Smooth muscle cell (in vitro differentiated cells): ENCODE results near the gene NQO1. TPM values are rescaled to one million over a fixed set of nuclear protein-coding genes. Genes with fewer than 3 reads are reported as not detected.

ENCODE experiments used
- DNase-seq: peaks from one replicate; lab custom pipeline; 2025; ENCODE audit not compliant: unreplicated experiment; lab: John Stamatoyannopoulos, UW
- H2AFZ ChIP-seq: fragments of 200-600 bp; sonication (generic); 2 replicates; pipeline ENCODE4 v1.6.0; 2016; ENCODE audit warnings: antibody characterized with exemption, low read depth, mild to moderate bottlenecking
- H3F3A ChIP-seq: fragments of 200-600 bp; sonication (generic); 2 replicates; pipeline ENCODE4 v1.6.0; 2017; ENCODE audit warnings: antibody characterized with exemption, low read depth
- H3K27ac ChIP-seq: fragments of 200-600 bp; sonication (generic); 2 replicates; pipeline ENCODE4 v1.5.1; 2016; ENCODE audit warnings: low read depth, mild to moderate bottlenecking
- H3K27me3 ChIP-seq: fragments of 200-600 bp; sonication (generic); 2 replicates; pipeline ENCODE4 v1.6.1; 2016; ENCODE audit warnings: low read depth, mild to moderate bottlenecking
- H3K36me3 ChIP-seq: fragments of 200-600 bp; sonication (generic); 2 replicates; pipeline ENCODE4 v1.5.1; 2016; ENCODE audit warnings: low read depth
- H3K4me1 ChIP-seq: fragments of 200-600 bp; sonication (generic); 2 replicates; pipeline ENCODE4 v1.5.1; 2016; ENCODE audit warnings: low read depth
- H3K4me2 ChIP-seq: fragments of 200-600 bp; sonication (generic); 2 replicates; pipeline ENCODE4 v1.6.0; 2016; ENCODE audit warnings: mild to moderate bottlenecking
- H3K4me3 ChIP-seq: fragments of 200-600 bp; sonication (generic); 2 replicates; pipeline ENCODE4 v1.5.1; 2016; ENCODE audit warnings: mild to moderate bottlenecking
- H3K79me2 ChIP-seq: fragments of 200-600 bp; sonication (generic); 2 replicates; pipeline ENCODE4 v1.6.0; 2016; ENCODE audit warnings: low read depth, mild to moderate bottlenecking
- H3K9ac ChIP-seq: fragments of 200-600 bp; sonication (generic); 2 replicates; pipeline ENCODE4 v1.6.0; 2016; ENCODE audit warnings: low read depth
- H3K9me3 ChIP-seq: fragments of 200-600 bp; sonication (generic); replicated peaks from 2 replicates; pipeline ENCODE4 v1.5.1; 2016; ENCODE audit warnings: low read depth
- H4K20me1 ChIP-seq: fragments of 200-600 bp; sonication (generic); 2 replicates; pipeline ENCODE4 v1.6.0; 2016; ENCODE audit warnings: low read depth
- WGBS: methylation state at CpG from one replicate; pipeline ENCODE4 v1.1.7; 2016; ENCODE audit warnings: low lambda C conversion rate; 5-methylcytosine and 5-hydroxymethylcytosine counted together
- polyA plus RNA-seq: library from polyadenylated mRNA; unstranded; fragments of >200 nt; fragmentation: Nextera tagmentation; extraction: Ambion mirVana; gene quantifications from 2 replicates; pipeline ENCODE4 v1.2.1, GENCODE V29; 2016
- total RNA-seq: library from RNA; depleted of rRNA; stranded (reverse); fragments of >200 nt; gene quantifications from 2 replicates; pipeline ENCODE4 v1.2.3, GENCODE V29; 2014
- TF ChIP-seq, protein P1 (sequence below): fragments of 200-600 bp; sonication (generic); IDR thresholded peaks from 2 replicates; pipeline ENCODE4 v1.5.1; 2017; ENCODE audit warnings: borderline replicate concordance, mild to moderate bottlenecking, antibody characterized with exemption; ENCODE audit not compliant: insufficient read depth, poor library complexity, severe bottlenecking

NQO1 gene
- total RNA-seq, result 109 and 121 TPM in 2 replicates
- polyA plus RNA-seq, result 129 and 175 TPM in 2 replicates

DNA sequence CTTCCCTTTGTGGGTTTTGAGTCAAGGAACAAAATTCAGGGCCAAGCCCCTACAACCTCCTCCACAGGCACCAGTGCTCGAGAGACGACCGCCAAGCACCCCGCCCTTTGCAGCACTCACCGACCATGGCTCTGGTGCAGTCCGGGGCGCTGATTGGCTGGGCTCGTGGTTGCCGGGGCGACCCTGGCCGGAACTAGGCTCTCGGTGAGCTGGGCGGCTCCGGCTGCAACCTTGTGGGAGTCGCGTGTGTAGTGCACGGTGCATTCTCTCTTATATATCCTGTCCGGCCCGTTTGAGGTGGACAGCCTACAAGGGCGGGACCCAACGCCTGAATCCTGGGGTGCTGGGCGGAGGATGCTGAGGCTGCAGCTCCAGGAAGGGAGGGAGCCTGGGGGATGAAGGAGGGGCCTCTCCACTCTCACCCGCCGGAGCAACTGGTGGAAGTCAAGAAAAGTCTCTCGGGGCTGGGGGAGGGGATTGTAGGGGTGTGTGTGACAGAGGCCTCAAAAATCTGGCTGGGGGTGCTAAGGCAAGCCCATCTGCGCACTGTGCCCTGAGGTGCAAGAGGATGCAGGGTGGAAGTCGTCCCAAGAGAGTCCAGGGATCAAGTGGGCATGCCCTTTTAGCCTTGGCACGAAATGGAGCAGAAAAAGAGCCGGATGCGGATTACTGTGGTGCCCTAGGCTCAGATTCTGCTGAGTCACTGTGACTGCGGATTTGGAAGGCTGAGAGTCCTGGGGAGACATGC is at the start of gene NQO1:
Gene NQO1 (minus strand): TSS at position 248 of the 748 bp plus-strand sequence. CDS start 121 bp downstream, at position 127.
- Histone ChIP-seq H2AFZ (peak within 1 kb of the TSS; percentile 40), H3K9ac (peak within 1 kb of the TSS; percentile 85), H4K20me1 (no peaks in the 10 kb centered on the region), H3K27me3 (no peaks in the 10 kb centered on the region), H3K36me3 (no peaks in the 10 kb centered on the region), H3K27ac (peak within 1 kb of the TSS; percentile 88), H3F3A (no peaks in the 10 kb centered on the region), H3K79me2 (peaks cover 18% of the 10 kb centered on the region), H3K4me2 (peak within 1 kb of the TSS; percentile 86), H3K4me3 (peak within 1 kb of the TSS; percentile 62), H3K4me1 (peaks cover 10% of the 10 kb centered on the region), H3K9me3 (no peaks in the 10 kb centered on the region)
- 1% methylated on average over 31 of the region's 31 CpGs for WGBS
- peak; percentile 78 for DNase-seq
- TF ChIP-seq, protein P1, sequence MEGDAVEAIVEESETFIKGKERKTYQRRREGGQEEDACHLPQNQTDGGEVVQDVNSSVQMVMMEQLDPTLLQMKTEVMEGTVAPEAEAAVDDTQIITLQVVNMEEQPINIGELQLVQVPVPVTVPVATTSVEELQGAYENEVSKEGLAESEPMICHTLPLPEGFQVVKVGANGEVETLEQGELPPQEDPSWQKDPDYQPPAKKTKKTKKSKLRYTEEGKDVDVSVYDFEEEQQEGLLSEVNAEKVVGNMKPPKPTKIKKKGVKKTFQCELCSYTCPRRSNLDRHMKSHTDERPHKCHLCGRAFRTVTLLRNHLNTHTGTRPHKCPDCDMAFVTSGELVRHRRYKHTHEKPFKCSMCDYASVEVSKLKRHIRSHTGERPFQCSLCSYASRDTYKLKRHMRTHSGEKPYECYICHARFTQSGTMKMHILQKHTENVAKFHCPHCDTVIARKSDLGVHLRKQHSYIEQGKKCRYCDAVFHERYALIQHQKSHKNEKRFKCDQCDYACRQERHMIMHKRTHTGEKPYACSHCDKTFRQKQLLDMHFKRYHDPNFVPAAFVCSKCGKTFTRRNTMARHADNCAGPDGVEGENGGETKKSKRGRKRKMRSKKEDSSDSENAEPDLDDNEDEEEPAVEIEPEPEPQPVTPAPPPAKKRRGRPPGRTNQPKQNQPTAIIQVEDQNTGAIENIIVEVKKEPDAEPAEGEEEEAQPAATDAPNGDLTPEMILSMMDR, result no peak

DNA sequence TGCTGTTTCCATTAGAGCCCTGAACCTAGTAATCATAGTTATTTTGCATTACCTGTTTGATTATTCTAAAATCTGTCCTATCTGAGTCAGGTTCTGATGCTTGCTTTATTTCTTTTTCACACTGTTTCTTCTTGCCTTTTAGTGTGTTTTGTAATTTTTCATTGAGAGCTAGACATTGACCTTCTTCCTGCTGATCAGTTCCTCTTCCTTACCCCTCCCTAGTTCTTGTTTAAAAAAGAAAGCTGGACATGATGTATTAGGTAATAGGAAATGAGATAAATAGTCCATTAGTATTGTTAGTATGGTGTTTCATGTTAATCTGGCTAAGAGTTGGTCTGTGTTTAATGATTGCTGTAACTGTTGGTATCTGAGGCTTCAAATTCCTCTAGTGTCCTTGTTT is 49.2 kb upstream of the NQO1 start:
- TF ChIP-seq, protein P1, result no peak
- no peak overlapping the region for H3K4me3 ChIP-seq
- no peaks in the 10 kb centered on the region for H3K9me3 ChIP-seq
- DNase-seq, result no peak
- H4K20me1 ChIP-seq, result peaks cover 24% of the 10 kb centered on the region
- H3K4me2 ChIP-seq, result no peak overlapping the region
- H3K79me2 ChIP-seq, result peaks cover 23% of the 10 kb centered on the region
- H3K27me3 ChIP-seq, result no peaks in the 10 kb centered on the region
- no peaks in the 10 kb centered on the region for H3K36me3 ChIP-seq
- no peaks in the 10 kb centered on the region for H3F3A ChIP-seq
- H3K27ac ChIP-seq, result no peak overlapping the region
- no peak overlapping the region for H2AFZ ChIP-seq
- H3K9ac ChIP-seq, result no peak overlapping the region
- H3K4me1 ChIP-seq, result no peaks in the 10 kb centered on the region

DNA sequence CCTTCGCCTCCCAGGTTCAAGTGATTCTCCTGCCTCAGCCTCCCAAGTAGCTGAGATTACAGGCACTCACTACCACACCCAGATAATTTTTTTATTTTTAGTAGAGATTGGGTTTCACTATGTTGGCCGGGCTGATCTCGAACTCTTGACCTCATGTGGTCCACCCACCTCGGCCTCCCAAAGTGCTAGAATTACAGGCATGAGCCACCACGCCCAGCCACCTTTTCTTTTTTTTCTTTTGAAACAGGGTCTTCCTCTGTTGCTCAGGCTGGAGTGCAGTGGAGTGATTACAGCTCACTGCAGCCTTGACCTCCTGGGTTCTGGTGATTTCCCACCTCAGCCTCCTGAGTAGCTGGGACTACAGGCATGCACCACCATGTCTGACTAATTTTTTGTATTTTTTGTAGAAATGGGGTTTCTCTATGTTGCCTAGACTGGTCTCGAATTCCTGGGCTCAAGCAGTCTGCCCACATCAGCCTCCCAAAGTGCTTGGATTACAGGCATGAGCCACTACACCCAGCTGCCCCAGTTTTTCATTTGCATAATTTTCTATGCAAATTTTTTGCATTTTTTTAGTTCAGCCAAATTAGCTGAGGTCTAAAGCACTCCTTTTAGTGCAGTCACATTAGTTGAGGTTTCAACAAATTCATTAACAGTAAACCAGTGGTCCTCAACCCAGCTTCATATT is 47.0 kb upstream of the NQO1 start:
- 92% methylated on average over 6 of the region's 6 CpGs for WGBS
- DNase-seq, result no peak
- Histone ChIP-seq H3K9me3 (no peaks in the 10 kb centered on the region), H3F3A (no peaks in the 10 kb centered on the region), H3K4me2 (no peak overlapping the region), H3K4me3 (no peak overlapping the region), H3K9ac (no peak overlapping the region), H4K20me1 (peaks cover 37% of the 10 kb centered on the region), H2AFZ (no peak overlapping the region), H3K36me3 (no peaks in the 10 kb centered on the region), H3K27ac (no peak overlapping the region), H3K27me3 (no peaks in the 10 kb centered on the region), H3K4me1 (no peaks in the 10 kb centered on the region), H3K79me2 (peaks cover 29% of the 10 kb centered on the region)
- TF ChIP-seq, protein P1, result no peak
